ENCODE data around the gene H6PD.
"Not testable (repeated sequence)": the region's sequence is repeated elsewhere in the genome, so short reads cannot be mapped to it uniquely, and the experiment has no call there.

H6PD gene

DNA sequence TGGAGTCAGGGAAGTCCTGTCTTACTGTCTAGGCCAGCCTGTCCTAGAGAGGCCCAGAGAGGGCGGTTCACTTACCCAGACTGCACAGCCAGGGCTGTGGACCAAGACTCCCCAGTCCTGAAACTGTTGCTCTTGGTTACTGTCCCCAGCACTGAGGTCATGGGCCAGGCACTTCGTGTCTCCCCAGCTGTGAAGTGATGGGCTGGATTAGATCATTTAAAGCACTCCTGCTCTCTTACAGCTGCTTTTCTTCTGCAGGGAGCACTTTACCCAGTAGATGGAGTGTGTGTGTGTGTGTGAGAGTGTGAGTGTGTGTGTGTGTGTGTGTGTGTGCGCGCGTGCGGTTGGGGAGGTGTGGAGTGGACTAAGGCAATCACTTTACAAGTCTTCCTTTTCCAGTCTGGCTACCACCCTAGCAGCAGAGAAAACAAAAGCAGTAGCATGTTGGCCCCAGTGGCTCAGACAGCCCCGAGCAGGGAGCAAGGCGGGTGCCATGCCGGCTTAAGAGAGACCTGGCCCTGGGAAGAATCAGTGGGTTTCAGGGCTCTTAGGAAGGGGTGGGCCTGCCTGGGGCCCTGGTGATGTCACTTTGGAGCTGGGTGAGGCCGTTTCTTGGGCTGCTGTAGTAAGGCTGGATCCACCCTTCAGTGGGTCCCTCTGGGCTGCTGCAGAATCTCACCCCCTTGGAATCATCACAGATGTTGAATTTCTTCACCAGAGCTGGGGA is 60.5 kb downstream of the H6PD start:
- DNase-seq (ENCODE audit: low read depth in 1 of 2, low spot score in 1 of 2): no peak

DNA sequence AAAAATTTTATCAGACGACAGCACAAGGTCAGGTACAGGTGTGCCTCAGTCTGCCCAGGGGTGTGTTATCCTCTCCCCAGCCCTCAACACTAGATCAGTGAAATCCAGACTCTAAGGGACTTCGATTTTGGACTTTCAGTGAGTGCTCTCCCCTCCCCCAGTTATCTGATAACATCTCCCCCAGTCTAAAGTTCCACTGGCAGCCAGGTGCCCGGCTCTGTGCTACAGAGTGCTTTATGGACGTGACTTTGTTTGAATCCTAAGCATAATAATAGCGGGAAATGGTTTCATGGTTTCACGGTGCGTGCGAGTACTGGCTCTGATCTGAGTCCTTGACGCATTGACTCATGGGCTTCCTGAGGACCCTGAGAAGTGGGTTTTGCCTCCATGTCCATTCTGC is 61.3 kb downstream of the H6PD start:
- no peak for DNase-seq (ENCODE audit: low read depth in 1 of 2, low spot score in 1 of 2)

DNA sequence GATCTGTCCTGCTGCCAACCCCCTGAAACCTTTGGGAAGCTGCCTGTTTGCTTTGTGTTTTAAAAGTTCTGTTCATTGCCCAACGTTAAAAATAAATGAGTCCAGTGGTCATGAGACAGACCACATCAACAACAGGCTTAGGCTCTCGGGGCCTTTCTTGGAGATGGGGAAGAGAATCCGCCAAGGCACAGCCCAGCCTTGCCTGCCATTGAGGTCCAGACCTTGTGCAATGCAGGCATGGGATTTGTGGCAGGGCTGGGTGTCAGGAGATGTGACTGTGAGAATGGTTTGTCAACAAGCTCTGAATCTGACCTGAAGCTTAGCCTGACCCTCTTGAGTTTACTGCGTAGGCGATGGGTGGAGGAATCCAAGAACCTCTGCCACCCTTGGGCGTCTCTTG is 62.3 kb downstream of the H6PD start:
- no peak for DNase-seq (ENCODE audit: low read depth in 1 of 2, low spot score in 1 of 2)

DNA sequence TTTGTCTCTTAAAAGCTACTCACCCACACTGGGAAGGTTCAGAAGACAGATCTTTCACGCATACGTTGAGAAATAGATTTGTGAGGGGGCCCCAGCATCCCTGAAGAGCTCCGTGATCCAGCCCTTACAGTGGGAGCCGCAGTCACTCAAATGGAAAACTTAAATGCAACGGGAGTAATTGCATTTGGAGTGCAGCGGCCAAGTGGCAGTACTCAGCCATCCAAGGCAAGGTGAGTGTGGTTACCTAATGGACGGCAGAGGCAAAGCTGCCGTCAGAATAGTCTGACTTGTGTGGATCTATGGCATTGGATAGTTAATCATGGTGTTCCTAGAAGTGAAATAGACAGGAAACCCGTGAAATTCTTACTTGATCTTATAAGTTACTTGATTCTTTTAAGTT is 63.3 kb downstream of the H6PD start:
- DNase-seq (ENCODE audit: low read depth in 1 of 2, low spot score in 1 of 2): no peak

DNA sequence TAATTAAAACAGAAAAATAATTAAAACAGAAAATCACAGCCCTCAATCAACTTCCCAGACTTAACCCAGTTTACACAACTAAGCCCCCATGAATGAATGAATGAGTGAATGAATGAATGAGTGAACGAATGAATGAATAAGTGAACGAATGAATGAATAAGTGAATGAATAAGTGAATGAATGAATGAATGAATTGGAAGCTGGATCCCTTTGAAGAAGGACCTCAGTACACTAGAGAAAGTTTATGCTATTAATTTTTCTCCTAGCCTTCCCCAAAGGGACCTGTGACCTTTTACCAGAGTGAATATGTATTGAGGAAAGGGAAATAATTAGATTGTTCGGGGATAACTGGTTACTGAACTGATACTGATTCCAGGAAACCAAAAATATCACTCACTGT is 63.7 kb downstream of the H6PD start:
- no peak for DNase-seq (ENCODE audit: low read depth in 1 of 2, low spot score in 1 of 2)

DNA sequence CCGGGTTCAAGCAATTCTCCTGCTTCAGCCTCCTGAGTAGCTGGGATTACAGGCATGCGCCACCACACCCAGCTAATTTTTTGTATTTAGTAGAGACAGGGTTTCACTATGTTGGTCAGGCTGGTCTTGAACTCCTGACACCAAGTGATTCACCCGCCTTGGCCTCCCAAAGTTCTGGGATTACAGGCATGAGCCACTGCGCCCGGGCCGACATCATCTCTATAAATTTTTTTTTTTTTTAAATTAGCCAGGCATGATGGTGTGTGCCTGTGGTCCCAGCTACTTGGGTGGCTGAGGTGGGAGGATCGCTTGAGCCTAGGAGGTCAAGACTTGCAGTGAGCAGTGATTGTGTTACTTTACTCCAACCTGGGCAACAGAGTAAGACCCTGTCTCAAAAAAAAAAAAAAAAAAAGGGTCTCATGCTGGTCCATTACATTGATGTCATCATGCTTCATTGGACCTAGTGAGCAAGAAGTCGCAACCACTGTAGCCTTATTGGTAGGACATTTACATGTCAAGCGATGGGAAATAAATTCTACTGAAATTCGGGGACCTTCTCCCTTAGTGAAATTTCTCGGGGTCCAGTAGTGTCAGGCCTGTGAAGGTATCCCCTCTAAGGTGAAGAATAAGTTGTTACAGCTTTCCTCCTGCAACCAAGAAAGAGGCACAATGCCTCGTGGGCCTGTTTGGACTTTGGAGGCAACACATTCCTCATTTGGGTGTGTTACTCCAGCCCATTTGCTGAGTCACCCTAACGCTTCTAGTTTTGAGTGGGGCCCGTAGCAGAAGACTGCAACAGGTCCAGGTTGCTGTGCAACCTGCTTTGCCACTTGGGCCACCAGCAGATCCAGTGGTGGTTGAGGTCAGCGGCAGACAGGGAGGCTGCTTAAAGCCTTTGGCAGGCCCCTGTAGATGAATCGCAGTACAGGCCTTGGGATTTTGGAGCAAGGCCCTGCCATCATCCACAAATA is 65.3 kb downstream of the H6PD start:
- DNase-seq (ENCODE audit: low read depth in 1 of 2, low spot score in 1 of 2): not testable (repeated sequence)

DNA sequence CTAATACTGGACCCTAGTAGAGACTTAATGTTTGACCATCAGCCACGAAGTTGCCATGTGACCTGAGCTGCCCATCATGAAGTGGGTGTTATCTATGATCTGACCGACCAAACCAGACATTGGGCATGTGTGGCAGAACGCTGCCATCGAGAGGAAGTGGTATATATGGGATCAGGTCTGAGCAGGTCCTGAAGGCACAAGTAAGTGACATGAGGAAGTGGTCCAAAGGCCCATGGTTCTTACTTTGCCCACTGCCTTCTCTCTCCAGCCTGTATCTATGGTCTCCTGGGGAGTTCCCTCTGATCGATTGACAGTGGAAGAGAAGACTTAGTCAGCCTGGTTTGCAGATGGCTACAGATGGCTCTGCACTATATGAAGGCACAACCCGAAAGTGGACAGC is 66.0 kb downstream of the H6PD start:
- no peak for DNase-seq (ENCODE audit: low read depth in 1 of 2, low spot score in 1 of 2)

DNA sequence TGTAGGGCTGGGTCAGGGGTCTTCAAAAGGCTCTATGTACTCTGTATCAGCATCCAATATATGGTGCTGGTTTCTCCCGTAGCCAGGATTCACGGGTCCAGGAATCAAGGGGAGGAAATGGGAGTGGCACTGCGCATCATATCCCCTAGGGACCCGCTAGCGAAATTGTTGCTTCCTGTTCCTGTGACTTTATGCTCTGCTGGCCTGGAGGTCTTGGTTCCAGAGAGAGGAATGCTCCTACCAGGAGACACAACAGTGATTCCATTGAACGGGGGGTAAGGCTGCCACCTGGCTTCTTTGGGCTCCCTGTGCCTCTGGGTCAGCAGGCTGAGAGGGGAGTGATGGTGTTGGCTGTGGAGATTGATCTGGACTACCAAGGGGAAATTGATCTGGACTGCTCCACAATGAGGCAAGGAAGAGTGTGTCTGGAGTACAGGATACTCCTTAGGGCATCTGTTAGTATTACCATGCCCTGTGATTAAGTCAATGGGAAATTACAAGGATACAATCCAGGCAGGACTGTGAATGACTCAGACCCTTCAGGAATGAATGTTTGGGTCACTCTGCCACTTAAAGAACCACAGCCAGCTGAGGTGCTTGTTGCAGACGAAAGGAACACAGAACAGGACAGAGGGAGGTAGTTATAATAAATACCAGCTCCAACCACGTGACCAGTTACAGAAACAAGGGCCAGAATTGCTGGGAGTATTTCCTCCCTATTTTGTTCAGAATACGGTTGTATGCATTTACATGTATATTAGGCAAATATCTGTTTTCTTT is 68.4 kb downstream of the H6PD start:
- no peak for DNase-seq (ENCODE audit: low read depth in 1 of 2, low spot score in 1 of 2)

DNA sequence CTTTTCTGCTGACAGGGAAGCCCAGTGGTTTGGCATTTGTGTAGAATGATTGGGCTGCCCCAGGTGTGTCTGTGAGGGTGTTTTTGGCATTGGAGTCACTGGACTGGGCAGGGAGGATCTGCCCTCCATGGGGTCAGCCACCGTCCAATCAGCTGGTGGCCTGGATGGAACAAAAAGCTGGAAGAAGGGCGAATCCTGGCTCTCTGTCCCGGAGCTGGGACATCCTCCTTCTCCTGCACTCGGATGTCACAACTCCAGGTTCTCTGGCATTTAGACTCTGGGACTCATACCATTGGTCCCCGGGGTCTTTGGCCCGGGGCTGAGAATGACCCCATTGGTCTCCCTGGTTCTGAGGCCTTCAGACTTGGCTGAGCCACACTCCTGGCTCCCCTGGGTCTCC is 69.3 kb downstream of the H6PD start:
- no peak for DNase-seq (ENCODE audit: low read depth in 1 of 2, low spot score in 1 of 2)

DNA sequence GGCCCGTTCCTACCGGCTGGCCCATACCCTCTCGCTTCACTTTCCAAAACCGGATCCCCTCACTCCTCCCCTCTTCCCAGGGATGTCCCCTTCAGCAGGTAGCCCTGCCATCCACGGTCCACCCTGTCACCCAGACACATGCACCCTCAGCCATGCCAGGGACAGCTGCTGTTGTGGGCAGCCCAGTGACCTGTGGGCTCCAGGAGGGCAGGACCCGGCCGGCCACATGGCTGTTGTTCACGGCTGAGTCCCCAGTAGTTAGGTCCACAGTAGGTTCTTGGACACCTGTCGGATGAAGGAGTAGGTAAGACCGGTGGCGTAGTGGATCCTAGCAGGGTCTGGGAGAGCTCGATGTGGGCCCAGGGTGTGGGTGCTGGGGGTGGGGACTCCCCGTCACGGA is 70.6 kb downstream of the H6PD start:
- DNase-seq (ENCODE audit: low read depth in 1 of 2, low spot score in 1 of 2): no peak

DNA sequence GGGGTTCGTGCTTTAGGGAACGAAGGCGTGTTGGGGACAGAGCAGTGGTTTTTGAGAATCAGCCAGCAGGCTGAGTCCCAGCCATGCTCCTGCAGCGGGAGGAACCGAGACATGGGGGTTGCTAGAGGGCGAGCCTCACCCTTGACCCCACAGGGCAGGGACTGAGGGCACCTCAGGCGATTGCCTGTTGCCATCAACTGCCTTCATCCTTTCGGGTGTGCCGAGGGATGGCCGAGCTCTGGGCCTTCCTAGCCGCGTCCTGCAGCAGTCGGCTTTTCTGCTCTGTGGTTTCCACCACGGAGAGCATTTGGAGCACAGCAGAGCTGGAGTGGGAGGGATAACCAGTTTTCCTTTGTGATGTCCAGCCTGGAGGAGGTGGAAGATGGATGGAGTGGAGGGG is 71.4 kb downstream of the H6PD start:
- DNase-seq (ENCODE audit: low read depth in 1 of 2, low spot score in 1 of 2): no peak

DNA sequence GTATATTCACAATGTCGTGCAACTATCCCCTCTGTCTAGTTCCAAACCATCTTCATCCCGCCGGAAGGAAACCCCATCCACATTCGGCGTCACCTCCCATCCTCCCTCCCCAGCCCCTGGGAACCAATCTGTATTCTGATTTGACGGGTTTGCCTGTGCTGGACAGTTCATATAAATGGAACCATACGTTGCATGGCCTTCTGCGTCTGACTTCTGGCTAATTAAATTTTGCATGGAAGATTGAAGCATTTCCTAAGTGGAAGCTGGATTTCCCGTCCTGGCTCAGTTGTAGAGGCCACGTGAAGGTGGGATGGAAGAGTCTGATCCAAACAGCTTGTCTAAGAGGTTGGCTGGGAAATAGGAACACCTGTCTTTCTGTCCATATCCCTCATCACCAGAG is 72.7 kb downstream of the H6PD start:
- DNase-seq (ENCODE audit: low read depth in 1 of 2, low spot score in 1 of 2): no peak

DNA sequence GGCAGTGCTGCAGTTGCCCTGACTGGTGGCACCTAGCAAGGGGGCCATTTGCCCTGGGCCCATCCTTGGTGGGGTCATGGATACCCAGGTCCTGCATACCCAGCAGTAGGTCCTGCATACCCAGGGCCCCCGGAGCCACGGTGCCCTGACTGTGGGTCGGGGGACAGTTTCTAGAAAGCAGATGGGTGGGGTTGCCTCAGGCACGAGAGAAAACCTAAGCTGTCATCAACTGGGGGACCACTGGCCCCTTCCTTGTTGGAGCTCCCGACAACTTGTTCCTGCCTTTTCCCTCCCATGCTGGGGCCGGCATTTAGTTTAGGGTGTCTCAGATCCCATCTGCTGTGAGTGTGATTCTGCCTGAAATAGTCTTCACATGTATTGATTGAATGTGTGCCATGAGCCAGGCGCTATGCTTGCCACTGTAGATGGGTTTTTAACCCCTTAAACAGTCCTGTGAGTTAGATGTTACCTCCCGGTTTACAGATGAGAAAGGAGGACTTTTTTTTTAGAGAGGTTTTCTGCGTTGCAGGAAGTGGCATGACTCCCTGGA is 73.7 kb downstream of the H6PD start:
- no peak for DNase-seq (ENCODE audit: low read depth in 1 of 2, low spot score in 1 of 2)

DNA sequence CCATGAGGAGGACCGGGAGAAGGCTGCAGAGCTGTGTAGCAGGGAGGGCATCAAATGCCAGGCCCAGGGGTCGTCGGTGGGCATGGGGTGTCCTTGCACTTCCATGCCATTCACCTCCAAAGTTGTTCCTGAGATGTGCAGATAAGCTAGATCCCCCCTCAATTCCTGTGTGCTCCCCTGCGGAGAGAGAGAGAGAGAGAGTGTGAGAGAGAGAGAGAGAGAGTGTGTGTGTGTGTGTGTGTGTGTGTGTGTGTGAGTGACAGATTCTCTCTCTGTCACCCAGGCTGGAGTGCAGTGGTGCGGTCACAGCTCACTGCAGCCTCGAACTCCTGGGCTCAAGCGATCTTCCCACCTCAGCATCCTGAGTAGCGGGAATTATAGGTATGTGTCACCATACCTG is 74.5 kb downstream of the H6PD start:
- no peak for DNase-seq (ENCODE audit: low read depth in 1 of 2, low spot score in 1 of 2)

DNA sequence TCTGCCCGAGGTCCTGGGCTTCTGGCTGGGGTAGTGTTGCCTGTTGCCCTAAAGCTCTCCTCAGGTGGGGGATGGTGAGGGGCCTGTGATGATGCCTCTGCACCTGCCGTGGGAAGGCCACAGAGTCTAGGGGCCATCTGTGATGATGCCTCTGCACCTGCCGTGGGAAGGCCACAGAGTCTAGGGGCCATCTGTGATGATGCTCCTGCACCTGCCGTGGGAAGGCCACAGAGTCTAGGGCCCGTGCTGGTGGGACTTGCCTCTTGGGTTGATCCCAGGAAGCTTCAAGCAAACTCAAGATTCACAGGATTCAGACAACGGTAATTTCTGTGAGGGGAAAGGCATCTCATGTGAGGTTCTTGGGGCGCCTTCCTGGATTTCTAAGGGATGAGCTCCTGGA is 75.4 kb downstream of the H6PD start:
- DNase-seq (ENCODE audit: low read depth in 1 of 2, low spot score in 1 of 2): no peak

DNA sequence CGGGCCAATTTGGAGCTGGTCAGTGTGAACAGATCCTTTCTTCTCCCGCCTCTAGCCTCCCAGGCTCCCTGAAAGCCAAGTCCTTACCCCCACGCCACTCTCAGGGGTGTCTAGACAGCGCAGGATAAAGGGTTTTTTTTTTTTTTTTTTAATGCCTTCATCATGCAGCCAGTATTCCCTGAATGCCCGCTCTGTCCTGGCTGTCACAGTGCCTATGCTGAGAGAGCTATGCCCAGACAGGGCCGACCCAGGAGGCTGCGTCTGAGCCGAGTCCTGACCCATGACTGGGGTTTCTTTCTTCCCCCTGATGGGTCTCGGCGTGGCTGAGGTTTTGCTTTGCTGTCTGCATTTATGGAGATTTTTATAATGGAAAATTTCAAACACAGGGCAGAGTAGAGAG is 76.5 kb downstream of the H6PD start:
- DNase-seq (ENCODE audit: low read depth in 1 of 2, low spot score in 1 of 2): no peak

DNA sequence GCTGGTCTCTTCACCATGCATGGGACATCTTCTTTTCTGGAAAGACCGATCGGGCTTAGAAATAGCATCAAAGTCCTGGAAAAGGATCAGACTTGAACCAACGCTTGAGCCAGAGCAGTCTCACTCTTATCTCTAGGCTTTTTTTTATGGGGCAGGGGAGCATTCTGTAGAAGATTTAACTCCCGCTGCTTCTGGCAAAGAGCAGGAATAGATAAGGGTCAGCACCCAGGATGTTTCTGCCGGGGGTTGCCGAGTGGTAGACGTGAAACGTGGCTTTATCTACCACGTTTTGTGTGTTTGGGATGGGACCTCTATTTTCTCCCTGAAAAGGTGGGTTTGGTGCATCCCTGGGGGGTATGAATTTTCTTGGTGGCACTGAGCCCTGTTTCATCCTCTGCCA is 76.9 kb downstream of the H6PD start:
- DNase-seq (ENCODE audit: low read depth in 1 of 2, low spot score in 1 of 2): no peak

DNA sequence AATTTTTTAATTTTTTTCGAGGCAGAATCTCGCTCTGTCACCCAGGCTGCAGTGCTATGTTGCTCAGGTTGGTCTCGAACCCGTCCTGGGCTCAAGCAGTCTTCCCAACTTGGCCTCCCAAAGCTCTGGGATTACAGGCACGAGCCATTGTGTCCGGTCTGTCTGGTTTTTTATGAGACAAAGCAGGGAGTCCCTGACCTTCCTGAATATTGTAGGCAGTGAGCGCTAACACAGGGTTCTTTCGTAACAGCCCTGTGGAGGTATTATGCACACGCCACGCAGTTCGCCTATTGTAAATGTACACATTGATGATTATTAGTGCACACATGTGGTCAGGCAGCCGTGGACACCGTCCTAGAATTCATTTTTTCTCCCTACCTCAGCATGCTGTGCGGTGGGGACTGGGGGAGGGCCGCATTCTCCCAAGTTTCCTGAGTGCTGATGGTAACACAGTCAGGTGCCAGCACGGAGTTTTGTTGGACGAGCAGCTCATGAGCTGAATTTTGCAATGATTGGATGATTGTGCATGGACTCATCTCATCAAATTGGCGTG is 77.7 kb downstream of the H6PD start:
- DNase-seq (ENCODE audit: low read depth in 1 of 2, low spot score in 1 of 2): no peak

DNA sequence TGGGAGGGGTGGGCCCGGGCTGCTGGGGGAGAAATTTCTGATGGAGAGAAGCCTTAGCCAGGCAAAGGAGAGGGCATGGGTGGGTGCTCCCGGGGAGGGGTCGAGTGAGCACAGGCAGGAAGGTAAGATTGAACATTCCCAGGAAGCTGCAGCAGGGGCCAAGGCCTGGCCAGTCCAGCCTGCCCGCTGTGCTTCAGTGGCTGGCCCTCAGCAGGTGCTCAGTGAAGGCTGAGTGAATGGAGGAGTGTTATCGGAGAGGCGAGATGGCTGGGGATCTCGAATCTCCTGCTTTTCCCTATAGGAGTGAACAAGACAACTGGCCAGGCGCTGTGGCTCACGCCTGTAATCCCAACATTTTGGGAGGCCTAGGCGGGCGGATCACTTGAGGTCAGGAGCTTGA is 79.0 kb downstream of the H6PD start:
- no peak for DNase-seq (ENCODE audit: low read depth in 1 of 2, low spot score in 1 of 2)

DNA sequence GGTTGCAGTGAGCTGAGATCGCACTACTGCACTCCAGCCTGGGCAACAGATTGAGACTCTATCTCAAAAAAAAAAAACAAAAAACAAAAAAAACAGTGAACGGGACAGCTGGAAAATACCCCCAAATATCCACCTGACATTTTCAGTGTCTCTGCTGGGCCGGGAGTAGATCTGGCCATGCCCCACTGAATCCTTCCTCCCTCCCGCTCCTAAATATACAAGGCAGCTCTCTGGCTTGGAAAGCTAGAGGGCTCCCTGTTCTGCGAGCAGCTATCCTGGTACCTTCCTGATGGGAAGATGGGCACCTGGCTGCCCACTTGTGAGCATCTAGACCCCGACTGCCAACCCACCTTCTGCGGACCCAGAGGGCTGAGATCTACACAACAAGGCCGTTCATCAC is 79.5 kb downstream of the H6PD start:
- no peak for DNase-seq (ENCODE audit: low read depth in 1 of 2, low spot score in 1 of 2)

DNA sequence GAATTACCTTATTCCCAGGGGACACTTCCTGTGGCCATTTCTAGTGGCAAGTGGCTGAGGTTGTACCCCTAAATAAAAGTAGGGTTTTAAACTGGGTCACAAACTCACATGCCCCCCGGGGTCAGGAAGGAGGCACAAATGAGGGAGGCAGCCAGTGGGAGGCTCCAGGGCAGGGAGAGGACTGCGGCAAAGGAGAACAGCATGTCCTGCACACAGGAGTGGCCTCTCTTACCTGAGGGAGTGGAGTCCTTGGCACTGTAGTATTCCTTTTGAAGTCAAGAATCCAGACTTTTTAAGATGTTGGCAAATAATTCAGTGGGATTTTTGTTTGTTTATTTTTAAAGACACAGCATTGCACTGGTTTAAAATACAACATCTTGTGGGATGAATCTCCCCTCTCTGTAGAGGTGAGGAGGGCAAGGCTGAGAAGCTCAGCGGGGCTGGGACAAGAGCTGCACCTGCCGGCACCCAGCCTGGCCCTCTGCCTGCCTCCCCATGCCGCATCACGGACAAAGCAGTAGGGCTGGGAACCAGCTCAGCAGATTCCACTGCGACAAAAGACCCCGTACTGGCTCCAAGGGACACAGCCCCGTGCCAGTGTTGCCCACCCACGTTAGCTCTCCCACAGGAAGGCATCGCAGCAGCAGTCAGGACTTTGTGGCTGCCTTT is 80.3 kb downstream of the H6PD start:
- no peak for DNase-seq (ENCODE audit: low read depth in 1 of 2, low spot score in 1 of 2)

Data from activated T-helper 1 cell treated with anti-CD3 and anti-CD28 coated beads, Interleukin-2, amount 50 U/mL, for 16 hours (primary cell).